A673 (cell line): ENCODE data around the gene MAP1S.

Experiments
- CTCF ChIP-seq: fragments of 300-800, 200-600 bp; sonication (generic); conservative IDR thresholded peaks from 2 replicates; pipeline ENCODE4 v1.5.1; 2017; ENCODE audit warnings: low read depth, mild to moderate bottlenecking, antibody characterized with exemption, low read length, moderate library complexity, mixed read lengths
- EZH2 ChIP-seq: fragments of 200-600 bp; sonication (generic); IDR thresholded peaks from 2 replicates; pipeline ENCODE4 v1.6.1; 2017; ENCODE audit warnings: borderline replicate concordance, low read depth, mild to moderate bottlenecking, mixed read lengths, antibody characterized with exemption, low read length; ENCODE audit not compliant: poor library complexity, severe bottlenecking

- TF ChIP-seq CTCF: no peak
- TF ChIP-seq EZH2: no peak
These were observed 732 bp upstream of the MAP1S start for GRCh38 chr19:17718550-17718946.
